GM06990 (cell line): ENCODE results near the gene BBOF1.
"Not testable (repeated sequence)": the region's sequence is repeated elsewhere in the genome, so short reads cannot be mapped to it uniquely, and the experiment has no call there.

Source experiments
- DNase-seq: peaks from one replicate; pipeline ENCODE4 v3.0.0-alpha.2; 2011; ENCODE audit not compliant: insufficient read length; ENCODE audit errors: extremely low read depth
- H3K27me3 ChIP-seq: replicated peaks from 2 replicates; pipeline ENCODE4 v1.6.0; 2011; ENCODE audit warnings: low read length; ENCODE audit not compliant: control insufficient read depth, insufficient read depth
- H3K36me3 ChIP-seq: 2 replicates; pipeline ENCODE4 v1.5.1; 2011; ENCODE audit warnings: low read length; ENCODE audit not compliant: control insufficient read depth, insufficient read depth
- H3K4me3 ChIP-seq: replicated peaks from 2 replicates; pipeline ENCODE4 v1.5.1; 2011; ENCODE audit warnings: low read depth, mild to moderate bottlenecking, control low read depth, low read length
- TF ChIP-seq, protein P1 (sequence below): IDR thresholded peaks from 2 replicates; pipeline ENCODE4 v1.5.1; 2011; ENCODE audit warnings: low read length, control low read depth, mild to moderate bottlenecking, inconsistent platforms; ENCODE audit not compliant: insufficient read depth, poor library complexity, severe bottlenecking

Gene BBOF1

DNA sequence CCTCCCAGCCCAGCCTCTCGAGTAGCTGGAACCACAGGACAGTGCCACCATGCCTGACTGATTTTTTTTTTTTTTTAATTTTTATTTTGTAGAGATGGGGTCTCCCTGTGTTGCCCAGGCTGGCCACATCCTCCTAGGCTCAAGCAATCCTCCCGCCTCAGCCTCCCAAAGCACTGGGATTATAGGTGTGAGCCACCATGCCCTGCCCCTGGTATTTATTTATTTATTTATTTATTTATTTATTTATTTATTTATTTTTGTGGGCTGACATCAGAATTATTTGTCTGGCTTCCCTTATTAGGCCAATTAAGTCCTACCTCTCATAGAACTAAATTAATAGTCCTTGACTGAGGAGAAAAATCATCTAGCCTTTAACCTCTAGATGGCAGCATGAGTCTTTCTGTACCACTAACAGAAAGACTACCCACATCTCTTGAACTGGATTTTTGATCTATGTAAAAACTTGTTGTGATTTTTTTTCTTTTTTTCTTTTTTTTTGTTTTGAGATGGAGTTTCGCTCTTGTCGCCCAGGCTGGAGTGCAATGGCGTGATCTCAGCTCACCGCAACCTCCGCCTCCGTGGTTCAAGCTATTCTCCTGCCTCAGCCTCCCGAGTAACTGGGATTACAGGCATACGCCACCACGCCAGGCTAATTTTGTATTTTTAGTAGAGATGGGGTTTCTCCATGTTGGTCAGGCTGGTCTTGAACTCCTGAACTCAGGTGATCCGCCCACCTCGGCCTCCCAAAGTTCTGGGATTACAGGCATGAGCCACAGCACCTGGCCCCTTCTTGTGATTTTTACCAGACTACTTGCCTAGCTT is 92.5 kb downstream of the BBOF1 start:
- TF ChIP-seq, protein P1, sequence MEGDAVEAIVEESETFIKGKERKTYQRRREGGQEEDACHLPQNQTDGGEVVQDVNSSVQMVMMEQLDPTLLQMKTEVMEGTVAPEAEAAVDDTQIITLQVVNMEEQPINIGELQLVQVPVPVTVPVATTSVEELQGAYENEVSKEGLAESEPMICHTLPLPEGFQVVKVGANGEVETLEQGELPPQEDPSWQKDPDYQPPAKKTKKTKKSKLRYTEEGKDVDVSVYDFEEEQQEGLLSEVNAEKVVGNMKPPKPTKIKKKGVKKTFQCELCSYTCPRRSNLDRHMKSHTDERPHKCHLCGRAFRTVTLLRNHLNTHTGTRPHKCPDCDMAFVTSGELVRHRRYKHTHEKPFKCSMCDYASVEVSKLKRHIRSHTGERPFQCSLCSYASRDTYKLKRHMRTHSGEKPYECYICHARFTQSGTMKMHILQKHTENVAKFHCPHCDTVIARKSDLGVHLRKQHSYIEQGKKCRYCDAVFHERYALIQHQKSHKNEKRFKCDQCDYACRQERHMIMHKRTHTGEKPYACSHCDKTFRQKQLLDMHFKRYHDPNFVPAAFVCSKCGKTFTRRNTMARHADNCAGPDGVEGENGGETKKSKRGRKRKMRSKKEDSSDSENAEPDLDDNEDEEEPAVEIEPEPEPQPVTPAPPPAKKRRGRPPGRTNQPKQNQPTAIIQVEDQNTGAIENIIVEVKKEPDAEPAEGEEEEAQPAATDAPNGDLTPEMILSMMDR: peak; percentile 50
- peak; percentile 28 for DNase-seq
- not testable (repeated sequence) for H3K4me3 ChIP-seq, H3K27me3 ChIP-seq, H3K36me3 ChIP-seq
